Fibroblast of lung (primary cell): Measurements from ENCODE around the gene AKNAD1. TPM values are rescaled to one million over a fixed set of nuclear protein-coding genes. Genes with fewer than 3 reads are reported as not detected.
"Not testable (repeated sequence)": the region's sequence is repeated elsewhere in the genome, so short reads cannot be mapped to it uniquely, and the experiment has no call there.

Experiments used
- DNase-seq, 2 donors: peaks; one replicate each; pipeline versions ENCODE4 v3.0.0 to v3.0.0-alpha.2; 2010; ENCODE audit warnings: low read depth in 2 of 2
- H2AFZ ChIP-seq: 2 replicates; pipeline ENCODE4 v1.5.1; 2012; ENCODE audit warnings: low read length, control low read depth, inconsistent platforms
- H3K27ac ChIP-seq: 2 replicates; pipeline ENCODE4 v1.5.1; 2011; ENCODE audit warnings: low read length, control low read depth; ENCODE audit not compliant: insufficient read depth
- H3K27me3 ChIP-seq: 2 replicates; pipeline ENCODE4 v1.5.1; 2011; ENCODE audit warnings: mild to moderate bottlenecking, low read length; ENCODE audit not compliant: control insufficient read depth, insufficient read depth
- H3K36me3 ChIP-seq: 2 replicates; pipeline ENCODE4 v1.5.1; 2011; ENCODE audit warnings: low read length; ENCODE audit not compliant: control insufficient read depth, insufficient read depth
- H3K4me1 ChIP-seq: 2 replicates; pipeline ENCODE4 v1.5.1; 2011; ENCODE audit warnings: low read length; ENCODE audit not compliant: control insufficient read depth, insufficient read depth; ENCODE audit errors: extremely low read depth
- H3K4me2 ChIP-seq: 2 replicates; pipeline ENCODE4 v1.5.1; 2011; ENCODE audit warnings: low read length, control low read depth; ENCODE audit not compliant: insufficient read depth; ENCODE audit errors: extremely low read depth
- H3K4me3 ChIP-seq, 4 experiments: fragments of 200-600 bp in 1 of 4; sonication (generic) in 1 of 4; replicated peaks in 1 of 4; 2 replicates each; pipeline ENCODE4 v1.5.1; 2011 to 2016; ENCODE audit warnings: low read length in 4 of 4, low read depth in 3 of 4, mild to moderate bottlenecking in 3 of 4, control low read depth in 2 of 4, inconsistent platforms in 1 of 4, mixed read lengths in 1 of 4; ENCODE audit not compliant: insufficient read depth in 1 of 4; ENCODE audit errors: control extremely low read depth in 1 of 4
- H3K79me2 ChIP-seq: 2 replicates; pipeline ENCODE4 v1.5.1; 2012; ENCODE audit warnings: mild to moderate bottlenecking, low read length, inconsistent platforms; ENCODE audit not compliant: control insufficient read depth, insufficient read depth
- H3K9ac ChIP-seq: 2 replicates; pipeline ENCODE4 v1.5.1; 2011; ENCODE audit warnings: mild to moderate bottlenecking, low read length, control low read depth; ENCODE audit not compliant: insufficient read depth
- H3K9me3 ChIP-seq: 2 replicates; pipeline ENCODE4 v1.5.1; 2012; ENCODE audit warnings: low read depth, low read length; ENCODE audit not compliant: control insufficient read depth, insufficient read depth
- H4K20me1 ChIP-seq: 2 replicates; pipeline ENCODE4 v1.5.1; 2011; ENCODE audit warnings: low read length; ENCODE audit not compliant: control insufficient read depth, insufficient read depth; ENCODE audit errors: extremely low read depth
- CTCF ChIP-seq, 2 donors: IDR thresholded peaks in 1 of 2; conservative IDR thresholded peaks in 1 of 2; 1 replicate in 1 of 2; 2 replicates in 1 of 2; pipeline ENCODE4 v1.5.1; 2011 to 2012; ENCODE audit warnings: low read length in 2 of 2, control low read depth in 1 of 2, inconsistent platforms in 1 of 2, low read depth in 1 of 2, mild to moderate bottlenecking in 1 of 2
- EZH2 ChIP-seq: IDR thresholded peaks from 2 replicates; pipeline ENCODE4 v1.5.1; 2012; ENCODE audit warnings: low read length, control low read depth, mild to moderate bottlenecking; ENCODE audit errors: missing control alignments
- polyA plus RNA-seq, 2 donors: library from polyadenylated mRNA; depleted of rRNA in 1 of 2; stranded (reverse) in 1 of 2; unstranded in 1 of 2; fragments of >200 nt; gene quantifications; 2 replicates each; pipeline ENCODE4 v1.2.1, GENCODE V29; 2011 to 2012; ENCODE audit warnings: missing spikeins in 1 of 2
- total RNA-seq: library from RNA; depleted of rRNA; stranded (reverse); fragments of >200 nt; gene quantifications from 2 replicates; pipeline ENCODE4 v1.2.1, GENCODE V29; 2014

The AKNAD1 gene
- total and polyA plus RNA-seq, 2 donors (not counting 1 experiment from before 2014, with no cell fraction given), result 0.17 to 1.2 TPM

- H2AFZ ChIP-seq, result no peak overlapping the region
- H3K79me2 ChIP-seq, result no peaks in the 10 kb centered on the region
- no peak overlapping the region for H3K4me3 ChIP-seq
- H3K9ac ChIP-seq, result no peak overlapping the region
- no peak for DNase-seq
- H3K27me3 ChIP-seq, result no peaks in the 10 kb centered on the region
- H3K36me3 ChIP-seq, result no peaks in the 10 kb centered on the region
- no peaks in the 10 kb centered on the region for H3K4me1 ChIP-seq
- no peak for TF ChIP-seq CTCF (conservative IDR thresholded peaks at IDR 0.05 in 1 of 2, IDR thresholded peaks at IDR 0.05 in 1 of 2; ENCODE audit: low read depth in 1 of 2, low read length in 2 of 2)
- H3K9me3 ChIP-seq, result no peaks in the 10 kb centered on the region
- H3K4me2 ChIP-seq, result no peak overlapping the region
- H4K20me1 ChIP-seq, result no peaks in the 10 kb centered on the region
- H3K27ac ChIP-seq, result no peak overlapping the region
These were observed 65.1 kb downstream of the AKNAD1 start for GRCh38 chr1:108791790-108792189.

GRCh38 chr1:108785880-108786279 is 71.0 kb downstream of the AKNAD1 start:
- H3K36me3 ChIP-seq, result peaks cover 9% of the 10 kb centered on the region

GRCh38 chr1:108785264-108785663 is 71.6 kb downstream of the AKNAD1 start:
- no peak for TF ChIP-seq CTCF (conservative IDR thresholded peaks at IDR 0.05 in 1 of 2, IDR thresholded peaks at IDR 0.05 in 1 of 2; ENCODE audit: low read depth in 1 of 2, low read length in 2 of 2)
- TF ChIP-seq EZH2, result no peak
- Histone ChIP-seq H3K9me3 (no peaks in the 10 kb centered on the region), H4K20me1 (no peaks in the 10 kb centered on the region), H3K4me2 (no peak overlapping the region), H3K4me1 (no peaks in the 10 kb centered on the region), H3K27ac (no peak overlapping the region), H3K79me2 (no peaks in the 10 kb centered on the region), H2AFZ (no peak overlapping the region), H3K27me3 (no peaks in the 10 kb centered on the region), H3K36me3 (peaks cover 9% of the 10 kb centered on the region), H3K9ac (no peak overlapping the region), H3K4me3 (no peak overlapping the region)
- no peak for DNase-seq

More at GRCh38 chr1:108785880-108786279, 71.0 kb downstream of the AKNAD1 start:
- Histone ChIP-seq H3K4me2 (no peak overlapping the region), H3K9ac (no peak overlapping the region), H3K79me2 (no peaks in the 10 kb centered on the region), H3K9me3 (no peaks in the 10 kb centered on the region), H3K27me3 (no peaks in the 10 kb centered on the region), H3K4me3 (no peak overlapping the region), H4K20me1 (no peaks in the 10 kb centered on the region), H3K4me1 (no peaks in the 10 kb centered on the region), H3K27ac (no peak overlapping the region), H2AFZ (no peak overlapping the region)
- DNase-seq, result no peak
- TF ChIP-seq CTCF (conservative IDR thresholded peaks at IDR 0.05 in 1 of 2, IDR thresholded peaks at IDR 0.05 in 1 of 2; ENCODE audit: low read depth in 1 of 2, low read length in 2 of 2) (no peak), EZH2 (no peak)

- H4K20me1 ChIP-seq, H3K79me2 ChIP-seq, H3K27me3 ChIP-seq, H3K4me1 ChIP-seq, H3K9me3 ChIP-seq, H3K36me3 ChIP-seq, H3K4me3 ChIP-seq, H3K4me2 ChIP-seq, DNase-seq, H3K27ac ChIP-seq, H3K9ac ChIP-seq, H2AFZ ChIP-seq: not testable (repeated sequence)
These were observed 75.3 kb downstream of the AKNAD1 start for GRCh38 chr1:108781575-108781944.
